K562 (cell line): ENCODE measurements around the gene PATL2. TPM values are rescaled to one million over a fixed set of nuclear protein-coding genes. Genes with fewer than 3 reads are reported as not detected.

Source experiments
- ATF1 ChIP-seq, 2 experiments: fragments of 450-650 bp in 1 of 2; IDR thresholded peaks; 2 replicates each; pipeline ENCODE4 v1.6.1; 2016; ENCODE audit warnings: missing compliant biosample characterization in 1 of 2, missing genetic modification characterization in 1 of 2
- CC2D1A ChIP-seq: fragments of 450-650 bp; IDR thresholded peaks from 2 replicates; pipeline ENCODE4 v1.6.1; 2017; ENCODE audit warnings: mild to moderate bottlenecking
- FOS ChIP-seq: IDR thresholded peaks from 3 replicates; pipeline ENCODE4 v1.6.1; 2011; ENCODE audit not compliant: insufficient read length; ENCODE audit errors: extremely low read depth
- FOXA3 ChIP-seq, 2 experiments: fragments of 450-650 bp in 1 of 2; sonication (generic) in 1 of 2; formaldehyde crosslinking; IDR thresholded peaks in 1 of 2; conservative IDR thresholded peaks in 1 of 2; 2 replicates each; pipeline versions ENCODE4 v1.4.0 to v1.8.0; 2020 to 2022; ENCODE audit warnings: mild to moderate bottlenecking in 2 of 2, missing genetic modification reagents in 1 of 2
- MAZ ChIP-seq, 2 experiments: fragments of 450-650 bp in 1 of 2; sonication (generic) in 1 of 2; formaldehyde crosslinking; IDR thresholded peaks in 1 of 2; conservative IDR thresholded peaks in 1 of 2; 2 replicates each; pipeline versions ENCODE4 v1.4.0 to v1.5.0; 2020; ENCODE audit warnings: mild to moderate bottlenecking in 1 of 2, missing genetic modification reagents in 1 of 2
- PCBP1 ChIP-seq: fragments of 200-400 bp; formaldehyde crosslinking; IDR thresholded peaks from 2 replicates; pipeline ENCODE4 v1.6.1; 2018; ENCODE audit warnings: mild to moderate bottlenecking, low read depth, low read length; ENCODE audit not compliant: poor library complexity, severe bottlenecking
- PHTF2 ChIP-seq: fragments of 250-450 bp; sonication (Bioruptor Pico); IDR thresholded peaks from 2 replicates; pipeline ENCODE4 v1.5.0; 2021; ENCODE audit warnings: mild to moderate bottlenecking
- PRPF4 ChIP-seq: fragments of 200-400 bp; formaldehyde crosslinking; IDR thresholded peaks from one replicate; pipeline ENCODE4 v1.6.1; 2017; ENCODE audit warnings: low read length, low read depth, mild to moderate bottlenecking; ENCODE audit not compliant: insufficient read depth, poor library complexity, severe bottlenecking
- PYGO2 ChIP-seq: fragments of 450-650 bp; IDR thresholded peaks from 2 replicates; pipeline ENCODE4 v1.6.1; 2016; ENCODE audit warnings: mild to moderate bottlenecking, missing genetic modification characterization, moderate library complexity, missing compliant biosample characterization
- RFX7 ChIP-seq: fragments of 250-450 bp; sonication (Bioruptor Pico); IDR thresholded peaks from 2 replicates; pipeline ENCODE4 v1.5.1; 2021; ENCODE audit warnings: mild to moderate bottlenecking
- SMAD3 ChIP-seq: fragments of 450-650 bp; formaldehyde crosslinking; conservative IDR thresholded peaks from 2 replicates; pipeline ENCODE4 v1.4.0; 2020; ENCODE audit warnings: mild to moderate bottlenecking
- STAG1 ChIP-seq: sonication (generic); formaldehyde crosslinking; IDR thresholded peaks from 2 replicates; pipeline ENCODE4 v1.5.0; 2020; ENCODE audit warnings: missing genetic modification reagents, borderline replicate concordance
- ZNF124 ChIP-seq: sonication (generic); formaldehyde crosslinking; IDR thresholded peaks from 2 replicates; pipeline ENCODE4 v1.8.1; 2022; ENCODE audit warnings: missing genetic modification reagents
- ZNF217 ChIP-seq: sonication (generic); formaldehyde crosslinking; IDR thresholded peaks from 2 replicates; pipeline ENCODE4 v1.8.0; 2022; ENCODE audit warnings: mild to moderate bottlenecking, missing genetic modification reagents
- ZNF696 ChIP-seq: fragments of 250-450 bp; sonication (Bioruptor Pico); conservative IDR thresholded peaks from 2 replicates; pipeline ENCODE4 v1.4.0; 2020; ENCODE audit warnings: mild to moderate bottlenecking, moderate library complexity
- polyA plus RNA-seq, 8 experiments: library from polyadenylated mRNA; depleted of rRNA in 4 of 8; stranded (reverse) in 5 of 8; unstranded in 3 of 8; fragments of >200 nt; fragmentation: Nextera tagmentation in 2 of 8; fragmentation: Illumina TruSeq in 1 of 8; extraction: Ambion mirVana in 2 of 8; extraction: Trizol in 1 of 8; gene quantifications; 2 replicates each; pipeline versions ENCODE4 v1.2.1 to v1.2.3, GENCODE V29; 2011 to 2014; ENCODE audit warnings: inconsistent platforms in 1 of 8, missing spikeins in 1 of 8
- total RNA-seq, 7 experiments: library from RNA; depleted of rRNA in 6 of 7; stranded (reverse); fragments of >200 nt in 6 of 7; fragmentation: Illumina TruSeq in 2 of 7; extraction: Trizol in 2 of 7; gene quantifications; 2 replicates each; pipeline versions ENCODE4 v1.2.1 to v1.2.3, GENCODE V29; 2011 to 2021; ENCODE audit warnings: low replicate concordance in 1 of 7
- TF ChIP-seq, protein P1 (sequence below): sonication (generic); formaldehyde crosslinking; IDR thresholded peaks from 2 replicates; pipeline ENCODE4 v1.8.0; 2022; ENCODE audit warnings: missing genetic modification reagents, mild to moderate bottlenecking, borderline replicate concordance
- TF ChIP-seq, protein P2 (sequence below): fragments of 450-650 bp; conservative IDR thresholded peaks from 2 replicates; pipeline ENCODE4 v1.6.1; 2016; ENCODE audit warnings: missing genetic modification characterization, low read depth, mild to moderate bottlenecking, missing compliant biosample characterization, moderate library complexity
- TF ChIP-seq, protein P3 (sequence below): sonication (generic); formaldehyde crosslinking; IDR thresholded peaks from 2 replicates; pipeline ENCODE4 v1.8.0; 2023; ENCODE audit warnings: mild to moderate bottlenecking, missing genetic modification reagents
- TF ChIP-seq, protein P4 (sequence below): fragments of 250-450 bp; sonication (Bioruptor Pico); IDR thresholded peaks from 2 replicates; pipeline ENCODE4 v1.5.0; 2021
- TF ChIP-seq, protein P5 (sequence below): fragments of 250-450 bp; sonication (Bioruptor Pico); IDR thresholded peaks from 2 replicates; pipeline ENCODE4 v1.4.0; 2020; ENCODE audit warnings: mild to moderate bottlenecking

The PATL2 gene
- total and polyA plus RNA-seq, 9 of the 15 experiments (the other 6 are each of a cell fraction or from before 2014, with no cell fraction given), result 0.42 to 1.1 (median 0.86) TPM

DNA sequence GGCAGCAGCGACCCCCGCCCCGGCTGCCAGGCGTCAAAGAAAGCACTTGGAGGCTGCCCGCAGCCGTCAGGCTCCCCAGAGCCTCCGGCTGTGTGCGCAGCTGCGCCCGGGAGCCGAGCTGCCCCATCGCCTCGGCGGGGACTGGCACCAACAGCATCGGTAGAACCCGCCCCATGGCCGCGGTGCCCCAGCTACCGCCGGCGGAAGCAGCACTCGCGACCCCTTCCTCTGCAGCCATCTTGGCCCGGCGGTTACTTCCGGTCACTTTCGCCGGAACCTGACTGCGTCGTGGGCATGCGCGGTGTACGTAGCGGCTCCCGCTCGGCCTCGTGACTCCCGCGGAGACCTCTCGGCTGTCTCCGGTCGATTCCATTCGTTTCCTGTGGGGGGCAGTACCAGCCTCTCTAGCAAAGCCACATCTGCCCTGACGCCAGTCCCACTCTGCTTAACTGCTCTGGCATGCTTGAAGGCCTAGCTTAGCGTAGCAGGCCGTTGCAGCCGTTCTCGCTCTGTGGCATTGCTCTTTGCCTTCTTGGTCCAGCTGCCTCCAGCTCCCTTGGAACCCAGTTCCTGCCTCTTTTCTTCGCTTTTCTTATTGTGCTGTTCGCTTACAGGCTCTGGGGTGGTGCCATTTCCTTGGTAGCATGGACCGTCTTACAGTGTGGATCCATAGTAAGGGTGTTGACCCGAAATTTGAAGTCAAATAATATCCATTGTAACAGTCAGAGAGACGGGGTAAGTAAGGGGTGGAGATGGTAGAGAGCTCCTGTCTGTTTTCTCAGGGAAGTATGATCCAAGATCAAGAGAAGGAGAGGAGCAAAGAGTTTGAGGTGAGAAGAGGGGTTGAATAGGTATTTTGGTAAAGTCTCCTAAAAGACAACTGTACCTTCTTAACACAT lies 47.5 kb downstream of the PATL2 start, which contains the start of gene SPG11 (continued):
- TF ChIP-seq, protein P1, sequence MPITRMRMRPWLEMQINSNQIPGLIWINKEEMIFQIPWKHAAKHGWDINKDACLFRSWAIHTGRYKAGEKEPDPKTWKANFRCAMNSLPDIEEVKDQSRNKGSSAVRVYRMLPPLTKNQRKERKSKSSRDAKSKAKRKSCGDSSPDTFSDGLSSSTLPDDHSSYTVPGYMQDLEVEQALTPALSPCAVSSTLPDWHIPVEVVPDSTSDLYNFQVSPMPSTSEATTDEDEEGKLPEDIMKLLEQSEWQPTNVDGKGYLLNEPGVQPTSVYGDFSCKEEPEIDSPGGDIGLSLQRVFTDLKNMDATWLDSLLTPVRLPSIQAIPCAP (CRISPR knock-in tag), result peak; percentile 82; the same call in 1 of the 2 replicates
- TF ChIP-seq STAG1 (CRISPR knock-in tag) (peak; percentile 84), CC2D1A (peak; percentile 94), PRPF4 (no peak), ZNF696 (CRISPR knock-in tag) (no peak), PYGO2 (tag) (peak; percentile 81), ATF1 (CRISPR knock-in tag; IDR thresholded peaks at IDR 0.05) (no peak), ATF1 (tag; IDR thresholded peaks at IDR 0.05) (peak; percentile 88), SMAD3 (peak; percentile 60; the same call in 1 of the 2 replicates), FOXA3 (CRISPR knock-in tag; conservative IDR thresholded peaks at IDR 0.05 in 1 of 2, IDR thresholded peaks at IDR 0.05 in 1 of 2) (peak in 1 of 2 experiments; percentile 53; a peak in 1 of 4 replicates), RFX7 (CRISPR knock-in tag) (peak; percentile 72; the same call in 1 of the 2 replicates), ZNF124 (CRISPR knock-in tag) (no peak), MAZ (CRISPR knock-in tag; conservative IDR thresholded peaks at IDR 0.05 in 1 of 2, IDR thresholded peaks at IDR 0.05 in 1 of 2) (peak; percentile 50 to 83; a peak in 2 of 4 replicates), PCBP1 (peak; percentile 76), ZNF217 (CRISPR knock-in tag) (no peak), PHTF2 (no peak), FOS (no peak)
- TF ChIP-seq, protein P2, sequence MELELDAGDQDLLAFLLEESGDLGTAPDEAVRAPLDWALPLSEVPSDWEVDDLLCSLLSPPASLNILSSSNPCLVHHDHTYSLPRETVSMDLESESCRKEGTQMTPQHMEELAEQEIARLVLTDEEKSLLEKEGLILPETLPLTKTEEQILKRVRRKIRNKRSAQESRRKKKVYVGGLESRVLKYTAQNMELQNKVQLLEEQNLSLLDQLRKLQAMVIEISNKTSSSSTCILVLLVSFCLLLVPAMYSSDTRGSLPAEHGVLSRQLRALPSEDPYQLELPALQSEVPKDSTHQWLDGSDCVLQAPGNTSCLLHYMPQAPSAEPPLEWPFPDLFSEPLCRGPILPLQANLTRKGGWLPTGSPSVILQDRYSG (tag), result peak; percentile 96
- TF ChIP-seq, protein P3, sequence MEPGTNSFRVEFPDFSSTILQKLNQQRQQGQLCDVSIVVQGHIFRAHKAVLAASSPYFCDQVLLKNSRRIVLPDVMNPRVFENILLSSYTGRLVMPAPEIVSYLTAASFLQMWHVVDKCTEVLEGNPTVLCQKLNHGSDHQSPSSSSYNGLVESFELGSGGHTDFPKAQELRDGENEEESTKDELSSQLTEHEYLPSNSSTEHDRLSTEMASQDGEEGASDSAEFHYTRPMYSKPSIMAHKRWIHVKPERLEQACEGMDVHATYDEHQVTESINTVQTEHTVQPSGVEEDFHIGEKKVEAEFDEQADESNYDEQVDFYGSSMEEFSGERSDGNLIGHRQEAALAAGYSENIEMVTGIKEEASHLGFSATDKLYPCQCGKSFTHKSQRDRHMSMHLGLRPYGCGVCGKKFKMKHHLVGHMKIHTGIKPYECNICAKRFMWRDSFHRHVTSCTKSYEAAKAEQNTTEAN (CRISPR knock-in tag), result peak; percentile 47; the same call in 1 of the 2 replicates
- TF ChIP-seq, protein P4, sequence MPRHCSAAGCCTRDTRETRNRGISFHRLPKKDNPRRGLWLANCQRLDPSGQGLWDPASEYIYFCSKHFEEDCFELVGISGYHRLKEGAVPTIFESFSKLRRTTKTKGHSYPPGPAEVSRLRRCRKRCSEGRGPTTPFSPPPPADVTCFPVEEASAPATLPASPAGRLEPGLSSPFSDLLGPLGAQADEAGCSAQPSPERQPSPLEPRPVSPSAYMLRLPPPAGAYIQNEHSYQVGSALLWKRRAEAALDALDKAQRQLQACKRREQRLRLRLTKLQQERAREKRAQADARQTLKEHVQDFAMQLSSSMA (CRISPR knock-in tag), result no peak
- TF ChIP-seq, protein P5, sequence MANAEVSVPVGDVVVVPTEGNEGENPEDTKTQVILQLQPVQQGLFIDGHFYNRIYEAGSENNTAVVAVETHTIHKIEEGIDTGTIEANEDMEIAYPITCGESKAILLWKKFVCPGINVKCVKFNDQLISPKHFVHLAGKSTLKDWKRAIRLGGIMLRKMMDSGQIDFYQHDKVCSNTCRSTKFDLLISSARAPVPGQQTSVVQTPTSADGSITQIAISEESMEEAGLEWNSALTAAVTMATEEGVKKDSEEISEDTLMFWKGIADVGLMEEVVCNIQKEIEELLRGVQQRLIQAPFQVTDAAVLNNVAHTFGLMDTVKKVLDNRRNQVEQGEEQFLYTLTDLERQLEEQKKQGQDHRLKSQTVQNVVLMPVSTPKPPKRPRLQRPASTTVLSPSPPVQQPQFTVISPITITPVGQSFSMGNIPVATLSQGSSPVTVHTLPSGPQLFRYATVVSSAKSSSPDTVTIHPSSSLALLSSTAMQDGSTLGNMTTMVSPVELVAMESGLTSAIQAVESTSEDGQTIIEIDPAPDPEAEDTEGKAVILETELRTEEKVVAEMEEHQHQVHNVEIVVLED (CRISPR knock-in tag), result peak; percentile 57
